H1 (cell line): ENCODE results near the gene GALNT5. TPM values are rescaled to one million over a fixed set of nuclear protein-coding genes. Genes with fewer than 3 reads are reported as not detected.

Experiments used
- CTCF ChIA-PET: fragments of 300-600 bp; sonication (Branson Sonifier 250); formaldehyde crosslinking; loops from one replicate; lab custom pipeline; 2021; ENCODE audit not compliant: partially characterized antibody; lab: Charles Lee
- POLR2A ChIA-PET: fragments of 300-600 bp; sonication (Branson Sonifier 250); formaldehyde crosslinking; loops from one replicate; lab custom pipeline; 2021; ENCODE audit warnings: inconsistent platforms; ENCODE audit not compliant: partially characterized antibody; lab: Charles Lee
- DNase-seq, 2 experiments: peaks; one replicate each; pipeline versions ENCODE4 v3.0.0 to v3.0.0-alpha.2; 2010 to 2022; ENCODE audit warnings: low spot score in 2 of 2, low read depth in 1 of 2, mixed read lengths in 1 of 2
- FAIRE-seq: peaks from 2 replicates; lab custom pipeline; 2011; peaks lifted over from hg19 to GRCh38; lab: Jason Lieb, UNC
- H2AFZ ChIP-seq: 2 replicates; pipeline ENCODE4 v1.8.1; 2012; ENCODE audit warnings: low read length, inconsistent platforms
- H2AK5ac ChIP-seq: 2 replicates; pipeline ENCODE4 v1.6.1; 2013; ENCODE audit warnings: low read depth, low read length
- H2BK120ac ChIP-seq: replicated peaks from 2 replicates; pipeline ENCODE3; 2013; ENCODE audit warnings: low read depth, low read length, inconsistent platforms
- H2BK12ac ChIP-seq: 2 replicates; pipeline ENCODE4 v1.6.1; 2013; ENCODE audit warnings: low read depth, low read length
- H2BK15ac ChIP-seq: 2 replicates; pipeline ENCODE4 v1.6.1; 2013; ENCODE audit warnings: low read length
- H2BK20ac ChIP-seq: 2 replicates; pipeline ENCODE4 v1.6.1; 2013; ENCODE audit warnings: low read length
- H2BK5ac ChIP-seq: 2 replicates; pipeline ENCODE4 v1.6.1; 2013; ENCODE audit warnings: low read depth, low read length
- H3K14ac ChIP-seq: 2 replicates; pipeline ENCODE4 v1.6.1; 2013; ENCODE audit warnings: inconsistent platforms; ENCODE audit not compliant: insufficient read length
- H3K18ac ChIP-seq: 2 replicates; pipeline ENCODE4 v1.6.1; 2013; ENCODE audit warnings: low read length; ENCODE audit errors: extremely low read depth
- H3K23ac ChIP-seq: 2 replicates; pipeline ENCODE4 v1.6.1; 2013; ENCODE audit warnings: inconsistent platforms; ENCODE audit not compliant: insufficient read length
- H3K23me2 ChIP-seq: 2 replicates; pipeline ENCODE4 v1.6.1; 2013; ENCODE audit warnings: low read depth, low read length
- H3K27ac ChIP-seq: 2 replicates; pipeline ENCODE4 v1.6.1; 2011; ENCODE audit warnings: low read depth, low read length, inconsistent platforms
- H3K27me3 ChIP-seq, 4 experiments: replicated peaks in 1 of 4; 1 replicate in 1 of 4; 2 replicates in 3 of 4; pipeline versions ENCODE4 v1.6.1 to v1.8.1; 2011 to 2013; ENCODE audit warnings: low read length in 3 of 4, mild to moderate bottlenecking in 3 of 4, inconsistent platforms in 2 of 4, mixed read lengths in 2 of 4, moderate library complexity in 1 of 4; ENCODE audit not compliant: control insufficient read depth in 3 of 4, insufficient read depth in 3 of 4; ENCODE audit errors: extremely low read depth in 1 of 4
- H3K36me3 ChIP-seq, 4 experiments: 2 replicates each; pipeline versions ENCODE4 v1.6.1 to v1.8.1; 2011 to 2013; ENCODE audit warnings: mild to moderate bottlenecking in 4 of 4, low read length in 3 of 4, moderate library complexity in 2 of 4, control low read depth in 1 of 4, inconsistent platforms in 1 of 4; ENCODE audit not compliant: insufficient read depth in 4 of 4, control insufficient read depth in 2 of 4
- H3K4ac ChIP-seq: replicated peaks from 2 replicates; pipeline ENCODE3; 2013; ENCODE audit warnings: low read length, low read depth, mixed read lengths, inconsistent platforms; ENCODE audit not compliant: insufficient read length
- H3K4me1 ChIP-seq, 4 experiments: replicated peaks in 1 of 4; 1 replicate in 1 of 4; 2 replicates in 3 of 4; pipeline versions ENCODE4 v1.6.1 to v1.8.1; 2011 to 2013; ENCODE audit warnings: low read length in 3 of 4, inconsistent platforms in 2 of 4, mixed read lengths in 1 of 4; ENCODE audit not compliant: insufficient read depth in 4 of 4, control insufficient read depth in 3 of 4
- H3K4me2 ChIP-seq, 2 experiments: 2 replicates each; pipeline versions ENCODE4 v1.6.1 to v1.8.1; 2011 to 2013; ENCODE audit warnings: low read depth in 2 of 2, low read length in 2 of 2, control low read depth in 1 of 2, inconsistent platforms in 1 of 2, mild to moderate bottlenecking in 1 of 2; ENCODE audit not compliant: insufficient read depth in 1 of 2
- H3K4me3 ChIP-seq, 4 experiments: fragments of 200-600, 300-600 bp in 1 of 4; sonication (generic), shearing (Covaris generic), sonication (Bioruptor Twin) in 1 of 4; 2 replicates each; pipeline versions ENCODE4 v1.5.1 to v1.8.1; 2011 to 2016; ENCODE audit warnings: low read length in 4 of 4, low read depth in 3 of 4, control low read depth in 2 of 4, inconsistent platforms in 2 of 4, mild to moderate bottlenecking in 2 of 4, mixed read lengths in 1 of 4, moderate library complexity in 1 of 4; ENCODE audit not compliant: insufficient read depth in 2 of 4; ENCODE audit errors: extremely low read depth in 1 of 4
- H3K56ac ChIP-seq: replicated peaks from 2 replicates; pipeline ENCODE3; 2013; ENCODE audit warnings: low read depth, mild to moderate bottlenecking, mixed read lengths, low read length, inconsistent platforms; ENCODE audit not compliant: insufficient read length
- H3K79me1 ChIP-seq: 2 replicates; pipeline ENCODE4 v1.6.1; 2013; ENCODE audit warnings: low read depth, low read length, control low read depth
- H3K79me2 ChIP-seq, 2 experiments: 2 replicates each; pipeline versions ENCODE4 v1.6.1 to v1.8.1; 2012 to 2013; ENCODE audit warnings: low read length in 2 of 2, mild to moderate bottlenecking in 2 of 2, inconsistent platforms in 1 of 2; ENCODE audit not compliant: insufficient read depth in 2 of 2, control insufficient read depth in 1 of 2
- H3K9ac ChIP-seq, 4 experiments: replicated peaks in 1 of 4; 1 replicate in 1 of 4; 2 replicates in 3 of 4; pipeline versions ENCODE4 v1.6.1 to v1.8.1; 2011 to 2013; ENCODE audit warnings: low read depth in 3 of 4, low read length in 3 of 4, control low read depth in 2 of 4, mild to moderate bottlenecking in 2 of 4, moderate library complexity in 2 of 4, inconsistent platforms in 1 of 4; ENCODE audit errors: extremely low read depth in 1 of 4
- H3K9me3 ChIP-seq, 2 experiments: 2 replicates each; pipeline versions ENCODE4 v1.6.1 to v1.8.1; 2012 to 2013; ENCODE audit warnings: mild to moderate bottlenecking in 2 of 2, moderate library complexity in 2 of 2, control low read depth in 1 of 2, inconsistent platforms in 1 of 2, low read depth in 1 of 2, low read length in 1 of 2, mixed read lengths in 1 of 2; ENCODE audit not compliant: insufficient read depth in 2 of 2
- H4K20me1 ChIP-seq, 2 experiments: replicated peaks in 1 of 2; 2 replicates each; pipeline versions ENCODE3 to v1.8.1; 2011 to 2013; ENCODE audit warnings: inconsistent platforms in 2 of 2, low read length in 2 of 2, mild to moderate bottlenecking in 1 of 2; ENCODE audit not compliant: insufficient read depth in 2 of 2, control insufficient read depth in 1 of 2
- H4K5ac ChIP-seq: 2 replicates; pipeline ENCODE4 v1.6.1; 2013; ENCODE audit warnings: low read length, low read depth, mixed read lengths, inconsistent platforms; ENCODE audit not compliant: insufficient read length
- H4K8ac ChIP-seq: 2 replicates; pipeline ENCODE4 v1.8.0; 2013; ENCODE audit warnings: mild to moderate bottlenecking, moderate library complexity, low read length, inconsistent platforms; ENCODE audit not compliant: insufficient read depth; ENCODE audit errors: extremely low read depth
- H4K91ac ChIP-seq: replicated peaks from 2 replicates; pipeline ENCODE3; 2013; ENCODE audit warnings: low read length, mixed read lengths, inconsistent platforms; ENCODE audit not compliant: insufficient read length
- BRCA1 ChIP-seq: IDR thresholded peaks from 2 replicates; pipeline ENCODE4 v1.6.1; 2012; ENCODE audit warnings: low read depth, low read length, improper control_type of control experiment
- CBX8 ChIP-seq: fragments of 300-800, 300-1000 bp; sonication (generic); IDR thresholded peaks from 2 replicates; pipeline ENCODE4 v1.7.1; 2016; ENCODE audit warnings: low read depth, low read length, borderline replicate concordance
- EP300 ChIP-seq, 2 experiments: IDR thresholded peaks; 1 replicate in 1 of 2; 2 replicates in 1 of 2; pipeline ENCODE4 v1.6.1; 2011 to 2012; ENCODE audit warnings: low read depth in 2 of 2, low read length in 2 of 2, mild to moderate bottlenecking in 2 of 2, borderline replicate concordance in 1 of 2, inconsistent platforms in 1 of 2, moderate library complexity in 1 of 2
- SP1 ChIP-seq: IDR thresholded peaks from 2 replicates; pipeline ENCODE4 v1.6.1; 2011; ENCODE audit warnings: low read depth, low read length
- SP2 ChIP-seq: IDR thresholded peaks from 2 replicates; pipeline ENCODE4 v1.6.1; 2012; ENCODE audit warnings: mild to moderate bottlenecking, low read length, inconsistent platforms
- SP4 ChIP-seq: IDR thresholded peaks from 2 replicates; pipeline ENCODE4 v1.6.1; 2012; ENCODE audit warnings: low read length, inconsistent platforms
- TAF1 ChIP-seq: IDR thresholded peaks from 2 replicates; pipeline ENCODE4 v1.6.1; 2011; ENCODE audit warnings: mild to moderate bottlenecking, low read depth, low read length
- polyA plus RNA-seq, 7 experiments: library from polyadenylated mRNA; depleted of rRNA in 3 of 7; stranded (reverse) in 5 of 7; unstranded in 2 of 7; fragments of >200 nt in 5 of 7; fragments of 200-250 nt in 2 of 7; gene quantifications; 1 replicate in 5 of 7; 2 replicates in 1 of 7; 4 replicates in 1 of 7; pipeline versions ENCODE4 v1.2.1 to v1.2.3, GENCODE V29; 2011 to 2013; ENCODE audit warnings: missing spikeins in 2 of 7, mixed read lengths in 2 of 7
- total RNA-seq: library from RNA; stranded (reverse); fragmentation: NEBNext Ultra II Directional; extraction: Animal tissue kit (Norgen Biotek cat#: 25700); gene quantifications from 2 replicates; pipeline ENCODE4 v1.2.1, GENCODE V29; 2021
- TF ChIP-seq, protein P1 (sequence below): IDR thresholded peaks from 2 replicates; pipeline ENCODE4 v1.6.1; 2012; ENCODE audit warnings: inconsistent platforms

GALNT5 gene
- total and polyA plus RNA-seq, 2 of the 8 experiments (the other 6 are each of a cell fraction or from before 2014, with no cell fraction given): 0.02 to 0.06 TPM

DNA sequence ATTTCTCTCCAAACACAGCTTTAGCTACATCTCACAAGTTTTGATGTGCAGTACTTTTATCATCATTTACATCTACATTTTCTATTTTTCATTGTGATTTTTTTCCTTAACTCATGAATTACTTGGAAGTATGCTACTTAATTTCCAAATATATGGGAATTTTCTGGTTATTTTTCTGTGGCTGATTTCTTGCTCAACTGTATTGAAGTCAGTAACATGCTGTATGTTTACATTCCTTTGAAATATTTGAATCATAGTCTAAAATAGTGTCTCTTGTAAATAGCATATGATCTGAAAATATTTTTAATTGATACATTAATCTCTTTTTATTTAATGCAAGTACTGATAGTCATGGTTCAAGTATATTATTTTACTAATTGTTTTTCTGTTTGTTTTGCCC is 26.0 kb upstream of the GALNT5 start:
- POLR2A ChIA-PET: no interaction called here
- H3K36me3 ChIP-seq: no peaks in the 10 kb centered on the region
- no peak overlapping the region for H2AK5ac ChIP-seq
- no peaks in the 10 kb centered on the region for H3K23me2 ChIP-seq
- H3K56ac ChIP-seq: no peak overlapping the region
- H4K5ac ChIP-seq: no peak overlapping the region
- no peak overlapping the region for H2BK120ac ChIP-seq
- H2BK15ac ChIP-seq: no peak overlapping the region
- H2BK20ac ChIP-seq: no peak overlapping the region
- no peak overlapping the region for H4K91ac ChIP-seq
- no peak overlapping the region for H3K18ac ChIP-seq
- no peak overlapping the region for H2BK12ac ChIP-seq
- H4K20me1 ChIP-seq: no peaks in the 10 kb centered on the region
- no peaks in the 10 kb centered on the region for H3K27me3 ChIP-seq
- H3K4me1 ChIP-seq: no peaks in the 10 kb centered on the region
- no peak for DNase-seq
- CTCF ChIA-PET: interaction anchor here (0.7 to 2.5 kb wide), 2 partner anchors 38 to 70 kb away, joined by 3 to 7 read pairs; no protein-coding TSS in a partner anchor
- no peak overlapping the region for H3K4me3 ChIP-seq
- H2BK5ac ChIP-seq: no peak overlapping the region
- H3K23ac ChIP-seq: no peak overlapping the region
- H3K9me3 ChIP-seq: no peaks in the 10 kb centered on the region
- FAIRE-seq: no peak
- H3K9ac ChIP-seq: no peak overlapping the region
- TF ChIP-seq CBX8 (no peak), TAF1 (no peak), EP300 (IDR thresholded peaks at IDR 0.05; ENCODE audit: borderline replicate concordance in 1 of 2, low read depth in 2 of 2, low read length in 2 of 2) (no peak), SP2 (no peak), SP4 (no peak), SP1 (no peak), BRCA1 (no peak)
- TF ChIP-seq, protein P1, sequence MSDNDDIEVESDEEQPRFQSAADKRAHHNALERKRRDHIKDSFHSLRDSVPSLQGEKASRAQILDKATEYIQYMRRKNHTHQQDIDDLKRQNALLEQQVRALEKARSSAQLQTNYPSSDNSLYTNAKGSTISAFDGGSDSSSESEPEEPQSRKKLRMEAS: no peak
- no peaks in the 10 kb centered on the region for H3K79me1 ChIP-seq
- no peaks in the 10 kb centered on the region for H3K79me2 ChIP-seq
- no peak overlapping the region for H3K27ac ChIP-seq
- no peak overlapping the region for H3K4me2 ChIP-seq
- H3K14ac ChIP-seq: no peak overlapping the region
- no peak overlapping the region for H4K8ac ChIP-seq
- no peak overlapping the region for H3K4ac ChIP-seq
- no peak overlapping the region for H2AFZ ChIP-seq
